Mesodermal cell (in vitro differentiated cells): ENCODE results near the gene SPAG9.

Source experiments
- H3K27ac ChIP-seq: 2 replicates; pipeline ENCODE4 v1.7.0; 2013; ENCODE audit warnings: mild to moderate bottlenecking, low read depth, low read length, moderate library complexity; ENCODE audit not compliant: severe bottlenecking
- H3K36me3 ChIP-seq: 2 replicates; pipeline ENCODE4 v1.7.1; 2013; ENCODE audit warnings: mild to moderate bottlenecking, low read length, moderate library complexity; ENCODE audit not compliant: control insufficient read depth, insufficient read depth
- H3K4me1 ChIP-seq: one replicate; pipeline ENCODE4 v1.7.1; 2013; ENCODE audit warnings: mild to moderate bottlenecking, low read length; ENCODE audit not compliant: insufficient read depth, control insufficient read depth, poor library complexity, severe bottlenecking
- H3K4me3 ChIP-seq: 2 replicates; pipeline ENCODE4 v1.7.0; 2013; ENCODE audit warnings: low read length, control low read depth, mild to moderate bottlenecking; ENCODE audit not compliant: insufficient read depth, poor library complexity, severe bottlenecking; ENCODE audit errors: extremely low read depth
- H3K9me3 ChIP-seq: 2 replicates; pipeline ENCODE4 v1.7.1; 2013; ENCODE audit warnings: mild to moderate bottlenecking, low read length, moderate library complexity; ENCODE audit not compliant: control insufficient read depth
- WGBS, 2 experiments: methylation state at CpG; one replicate each; pipeline ENCODE4 v1.1.5; 2013; ENCODE audit warnings: missing lambda C conversion rate in 2 of 2; ENCODE audit not compliant: insufficient coverage in 2 of 2; 5-methylcytosine and 5-hydroxymethylcytosine counted together

Gene SPAG9

GRCh38 chr17:51054748-51055147, 65.9 kb downstream of the SPAG9 start:
- 92% methylated on average over 2 of the region's 4 CpGs; no CpG with 5 or more reads in 1 of the 2 experiments for WGBS, 2 experiments
- Histone ChIP-seq H3K4me3 (no peak overlapping the region), H3K9me3 (no peaks in the 10 kb centered on the region), H3K4me1 (peaks cover 7% of the 10 kb centered on the region), H3K36me3 (peaks cover 6% of the 10 kb centered on the region), H3K27ac (no peak overlapping the region)

DNA sequence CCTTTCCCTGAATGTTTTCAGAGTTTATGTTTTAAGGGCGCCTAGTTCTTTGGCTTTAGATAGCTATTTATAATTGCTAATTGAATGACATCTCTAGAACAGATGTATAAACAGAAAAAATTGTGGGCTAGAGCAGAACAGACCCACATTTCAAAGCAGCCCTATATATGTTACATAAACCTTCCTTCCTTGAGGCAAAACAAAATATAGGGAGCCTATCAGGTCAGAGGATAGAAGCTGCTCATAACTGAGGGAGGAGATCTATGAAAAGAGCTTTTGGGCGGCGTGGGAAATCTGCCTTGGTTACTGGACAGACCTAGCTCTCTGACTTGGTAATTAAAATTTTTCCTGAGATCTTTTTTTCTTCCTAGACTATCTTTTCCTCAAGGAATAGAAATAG, 68.4 kb downstream of the SPAG9 start:
- Histone ChIP-seq H3K4me1 (peaks cover 7% of the 10 kb centered on the region), H3K27ac (no peak overlapping the region), H3K36me3 (peaks cover 6% of the 10 kb centered on the region), H3K9me3 (no peaks in the 10 kb centered on the region), H3K4me3 (no peak overlapping the region)
- WGBS, 2 experiments, result no CpG with 5 or more reads among the region's 3 CpGs

- Histone ChIP-seq H3K9me3 (no peaks in the 10 kb centered on the region), H3K27ac (no peak overlapping the region), H3K4me1 (no peaks in the 10 kb centered on the region), H3K36me3 (peaks cover 6% of the 10 kb centered on the region), H3K4me3 (no peak overlapping the region)
- 60 to 100% methylated on average over 1 of the region's 3 CpGs for WGBS, 2 experiments
Measured at GRCh38 chr17:51050291-51051033, 70.2 kb downstream of the SPAG9 start.

- 4 to 5% methylated on average over 4 to 5 of the region's 13 CpGs for WGBS, 2 experiments
- H3K4me3 ChIP-seq, result peak overlapping the region; percentile 33
- no peaks in the 10 kb centered on the region for H3K36me3 ChIP-seq
- H3K9me3 ChIP-seq, result no peaks in the 10 kb centered on the region
- H3K27ac ChIP-seq, result peak overlapping the region; percentile 72
- peaks cover 4% of the 10 kb centered on the region for H3K4me1 ChIP-seq
Measured at GRCh38 chr17:51046514-51047384, 73.9 kb downstream of the SPAG9 start.

DNA sequence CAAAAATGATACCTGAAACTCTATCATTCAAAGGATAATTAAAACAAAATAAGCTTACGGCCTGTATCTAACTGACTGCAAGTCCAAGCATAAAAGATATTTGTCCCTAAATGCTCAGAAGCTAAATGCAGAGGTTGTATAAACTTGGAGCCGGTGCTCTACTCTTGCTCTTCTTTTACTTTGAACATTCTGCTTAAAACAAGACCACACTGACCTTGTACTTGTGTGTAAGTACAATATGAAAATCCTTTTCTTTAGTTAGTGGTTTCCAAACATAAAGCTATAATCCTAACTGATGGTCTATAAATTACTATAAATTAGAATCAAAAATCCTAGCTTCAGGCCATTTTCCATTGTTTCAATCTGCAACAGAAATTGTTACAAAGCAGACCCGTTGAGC, 74.6 kb downstream of the SPAG9 start:
- 25 to 46% methylated on average over 1 to 2 of the region's 3 CpGs for WGBS, 2 experiments
- peak overlapping the region; percentile 72 for H3K27ac ChIP-seq
- peak overlapping the region; percentile 33 for H3K4me3 ChIP-seq
- H3K36me3 ChIP-seq, result no peaks in the 10 kb centered on the region
- H3K4me1 ChIP-seq, result peaks cover 7% of the 10 kb centered on the region
- no peaks in the 10 kb centered on the region for H3K9me3 ChIP-seq

DNA sequence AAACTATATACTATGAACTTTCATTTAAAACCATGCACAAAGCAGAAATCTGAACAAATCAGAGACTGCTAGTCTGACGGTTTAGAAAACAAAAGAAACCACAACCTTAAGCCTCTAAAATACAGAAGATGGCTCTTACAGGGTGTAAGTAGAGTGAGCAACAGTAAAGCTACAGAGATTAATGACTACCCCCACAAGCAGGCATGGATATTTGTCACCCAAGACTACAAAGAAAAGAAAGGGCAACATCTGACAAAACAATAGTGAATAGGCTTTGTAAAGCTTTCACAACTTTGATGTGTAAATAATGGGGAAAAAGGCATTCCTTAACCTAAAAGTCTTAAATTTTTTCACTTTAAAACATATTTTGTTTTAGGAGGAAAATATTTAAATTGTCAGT, 75.0 kb downstream of the SPAG9 start:
- Histone ChIP-seq H3K4me3 (peak overlapping the region; percentile 33), H3K36me3 (no peaks in the 10 kb centered on the region), H3K4me1 (peaks cover 7% of the 10 kb centered on the region), H3K27ac (peak overlapping the region; percentile 72), H3K9me3 (no peaks in the 10 kb centered on the region)
- 40% methylated on average over 1 of the region's 1 CpG; no CpG with 5 or more reads in 1 of the 2 experiments for WGBS, 2 experiments

DNA sequence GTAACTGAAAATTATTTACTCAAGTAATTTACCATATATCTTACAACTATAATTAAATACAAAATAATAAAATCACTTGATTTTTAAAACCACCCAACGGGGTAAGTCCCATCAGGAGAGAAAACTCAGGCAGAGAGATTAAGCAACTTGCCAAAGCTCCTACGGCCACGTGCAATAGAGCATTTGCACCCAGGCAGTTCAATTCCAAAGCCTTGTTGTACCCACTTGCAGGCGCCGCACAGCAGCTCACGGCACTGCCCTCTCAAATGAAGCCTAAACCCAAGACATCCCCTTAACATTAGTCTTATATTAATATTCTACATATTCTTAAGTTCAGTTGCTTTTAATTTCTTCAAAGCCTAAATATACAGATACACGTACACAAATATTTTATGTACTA, 75.7 kb downstream of the SPAG9 start:
- H3K9me3 ChIP-seq, result no peaks in the 10 kb centered on the region
- no peaks in the 10 kb centered on the region for H3K36me3 ChIP-seq
- peaks cover 7% of the 10 kb centered on the region for H3K4me1 ChIP-seq
- peak overlapping the region; percentile 7 for H3K4me3 ChIP-seq
- 8 to 41% methylated on average over 2 to 3 of the region's 7 CpGs for WGBS, 2 experiments
- no peak overlapping the region for H3K27ac ChIP-seq

DNA sequence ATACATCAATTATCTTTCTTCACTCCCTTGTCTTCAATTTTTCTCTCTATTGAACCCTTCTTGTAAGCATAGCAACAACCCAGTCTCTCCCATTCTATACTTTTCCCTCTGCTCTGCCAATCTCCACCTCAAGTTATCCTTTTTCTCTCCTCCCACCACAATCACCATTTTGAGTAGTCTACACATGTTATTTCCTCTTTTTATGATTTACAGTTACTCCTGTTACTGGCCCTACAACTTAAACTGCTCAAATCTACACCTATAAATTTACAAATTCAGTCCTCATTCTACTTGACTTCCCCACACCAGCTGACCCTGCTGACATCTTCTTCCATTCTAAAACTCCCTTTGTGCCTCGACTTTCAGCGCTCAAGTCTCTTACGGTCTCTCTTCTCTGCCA, 84.6 kb downstream of the SPAG9 start:
- 94 to 97% methylated on average over 3 of the region's 3 CpGs for WGBS, 2 experiments
- Histone ChIP-seq H3K4me1 (peaks cover 19% of the 10 kb centered on the region), H3K27ac (peak overlapping the region; percentile 86), H3K36me3 (peaks cover 35% of the 10 kb centered on the region), H3K9me3 (no peaks in the 10 kb centered on the region), H3K4me3 (no peak overlapping the region)

DNA sequence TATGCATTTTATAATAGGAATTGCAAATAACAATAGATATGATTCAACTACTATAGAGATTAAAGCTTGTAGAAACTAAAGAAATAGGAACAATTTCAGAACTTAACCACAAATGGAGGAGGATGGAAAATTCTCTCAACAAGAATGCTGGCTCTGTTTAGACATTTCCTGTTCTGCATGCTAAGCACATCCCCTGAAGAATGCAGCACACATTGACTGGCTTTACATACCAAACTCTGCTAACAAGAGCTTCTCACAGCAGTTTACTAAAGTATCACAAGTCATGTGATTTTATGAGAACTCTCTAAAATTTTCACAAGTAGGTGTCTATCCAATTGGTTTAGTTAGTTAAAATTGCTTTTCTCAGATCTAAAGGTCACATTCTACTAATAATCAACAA, 85.2 kb downstream of the SPAG9 start:
- peaks cover 39% of the 10 kb centered on the region for H3K36me3 ChIP-seq
- H3K9me3 ChIP-seq, result no peaks in the 10 kb centered on the region
- peaks cover 19% of the 10 kb centered on the region for H3K4me1 ChIP-seq
- peak overlapping the region; percentile 86 for H3K27ac ChIP-seq
- no peak overlapping the region for H3K4me3 ChIP-seq

DNA sequence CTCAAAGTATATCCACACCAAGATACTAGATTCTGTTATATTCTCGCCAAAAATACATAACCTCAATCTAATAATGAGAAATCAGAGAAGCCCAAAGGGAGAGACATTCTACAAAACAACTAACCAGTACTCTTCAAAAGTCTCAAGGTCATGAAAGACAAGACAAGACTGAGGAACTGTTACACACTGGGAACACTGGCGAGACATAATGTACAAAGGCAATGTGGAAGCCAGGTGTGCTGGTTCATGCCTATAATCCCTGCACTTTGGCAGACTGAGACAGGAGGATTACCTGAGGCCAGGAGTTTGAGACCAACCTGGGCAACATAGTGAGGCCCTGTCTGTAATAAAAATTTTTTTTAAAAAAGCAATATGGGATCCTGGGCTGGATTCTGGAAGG, 85.9 kb downstream of the SPAG9 start:
- no peaks in the 10 kb centered on the region for H3K9me3 ChIP-seq
- H3K4me3 ChIP-seq, result no peak overlapping the region
- peaks cover 39% of the 10 kb centered on the region for H3K36me3 ChIP-seq
- H3K27ac ChIP-seq, result peak overlapping the region; percentile 86
- WGBS, 2 experiments, result 95 to 96% methylated on average over 2 of the region's 2 CpGs
- H3K4me1 ChIP-seq, result peaks cover 19% of the 10 kb centered on the region

- Histone ChIP-seq H3K9me3 (no peaks in the 10 kb centered on the region), H3K27ac (no peak overlapping the region), H3K4me3 (no peak overlapping the region), H3K36me3 (peaks cover 23% of the 10 kb centered on the region), H3K4me1 (peaks cover 19% of the 10 kb centered on the region)
- 70% methylated on average over 2 of the region's 4 CpGs; no CpG with 5 or more reads in 1 of the 2 experiments for WGBS, 2 experiments
Measured at GRCh38 chr17:51032850-51033249, 87.8 kb downstream of the SPAG9 start.
